SK-N-SH treated with all-trans-retinoic acid at 6 μM for 48 hours (cell line): ENCODE results near the gene SARDH.

Experiments
- ARNTL ChIP-seq: fragments of 450-650 bp; formaldehyde crosslinking; IDR thresholded peaks from 2 replicates; pipeline ENCODE4 v1.5.0; 2020; ENCODE audit warnings: low read depth, mild to moderate bottlenecking, moderate library complexity, borderline replicate concordance
- OSR1 ChIP-seq: fragments of 250-450 bp; sonication (Bioruptor Pico); IDR thresholded peaks from 2 replicates; pipeline ENCODE4 v1.8.0; 2022; ENCODE audit warnings: moderate library complexity, mild to moderate bottlenecking, inconsistent platforms
- PATZ1 ChIP-seq: fragments of 250-450 bp; sonication (Bioruptor Pico); IDR thresholded peaks from 2 replicates; pipeline ENCODE4 v1.8.0; 2020; ENCODE audit warnings: mild to moderate bottlenecking, moderate library complexity, borderline replicate concordance
- ZFP3 ChIP-seq: fragments of 250-450 bp; sonication (Bioruptor Pico); IDR thresholded peaks from 2 replicates; pipeline ENCODE4 v1.5.0; 2020; ENCODE audit warnings: mild to moderate bottlenecking, moderate library complexity
- ZNF70 ChIP-seq: fragments of 450-650 bp; formaldehyde crosslinking; IDR thresholded peaks from 2 replicates; pipeline ENCODE4 v1.5.0; 2020; ENCODE audit warnings: mild to moderate bottlenecking, moderate library complexity
- TF ChIP-seq, protein P1 (sequence below): fragments of 250-450 bp; sonication (Bioruptor Pico); IDR thresholded peaks from 2 replicates; pipeline ENCODE4 v1.5.1; 2020; ENCODE audit warnings: low read depth, mild to moderate bottlenecking, moderate library complexity

GRCh38 chr9:133661846-133662540 is 76.2 kb downstream of the SARDH start:
- 0 out of 2 replicates have a peak, but pooled peaks have one; percentile 43 for TF ChIP-seq ZNF70 (CRISPR knock-in tag)
- no peak for TF ChIP-seq ZFP3 (CRISPR knock-in tag)
- TF ChIP-seq, protein P1, sequence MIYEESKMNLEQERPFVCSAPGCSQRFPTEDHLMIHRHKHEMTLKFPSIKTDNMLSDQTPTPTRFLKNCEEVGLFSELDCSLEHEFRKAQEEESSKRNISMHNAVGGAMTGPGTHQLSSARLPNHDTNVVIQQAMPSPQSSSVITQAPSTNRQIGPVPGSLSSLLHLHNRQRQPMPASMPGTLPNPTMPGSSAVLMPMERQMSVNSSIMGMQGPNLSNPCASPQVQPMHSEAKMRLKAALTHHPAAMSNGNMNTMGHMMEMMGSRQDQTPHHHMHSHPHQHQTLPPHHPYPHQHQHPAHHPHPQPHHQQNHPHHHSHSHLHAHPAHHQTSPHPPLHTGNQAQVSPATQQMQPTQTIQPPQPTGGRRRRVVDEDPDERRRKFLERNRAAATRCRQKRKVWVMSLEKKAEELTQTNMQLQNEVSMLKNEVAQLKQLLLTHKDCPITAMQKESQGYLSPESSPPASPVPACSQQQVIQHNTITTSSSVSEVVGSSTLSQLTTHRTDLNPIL: no peak
- TF ChIP-seq OSR1: no peak
- TF ChIP-seq PATZ1: no peak
- no peak for TF ChIP-seq ARNTL (CRISPR knock-in tag)
